GM18907 (cell line): ENCODE results near the gene PTPRM.

Experiments used
- ATAC-seq: cut with Tn5 transposase; IDR thresholded peaks from one replicate; pipeline ENCODE4 v1.9.1; 2021; ENCODE audit warnings: mild to moderate bottlenecking, moderate library complexity; ENCODE audit not compliant: unreplicated experiment

Gene PTPRM

GRCh38 chr18:7566567-7567473, at the start of gene PTPRM:
Gene PTPRM, plus strand, starts transcription at chr18:7567316. Its CDS starts 503 bp downstream, at chr18:7567819.
- ATAC-seq, result peak; percentile 96

DNA sequence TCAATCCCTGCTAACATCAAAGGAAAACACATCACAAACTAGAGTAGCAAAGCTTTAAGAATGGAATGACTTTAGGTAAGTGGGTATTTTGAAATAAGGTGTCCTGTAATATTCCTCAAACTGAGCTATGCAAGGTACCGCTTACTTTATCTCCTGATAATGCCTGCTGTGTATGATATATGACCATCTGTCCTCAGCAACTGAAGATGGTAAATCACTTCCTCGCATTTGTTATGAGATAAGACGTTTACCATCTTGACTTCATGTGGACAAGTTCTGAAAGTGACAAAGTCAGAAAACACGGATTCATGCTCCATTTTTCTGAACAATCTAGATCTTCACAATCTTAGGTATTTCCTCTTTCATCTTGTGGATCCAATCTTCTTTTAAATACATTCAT, 49.3 kb upstream of the PTPRM start:
- no peak for ATAC-seq

GRCh38 chr18:7520200-7520785, 46.8 kb upstream of the PTPRM start:
- ATAC-seq, result no peak

GRCh38 chr18:7521226-7521856, 45.8 kb upstream of the PTPRM start:
- ATAC-seq, result no peak

DNA sequence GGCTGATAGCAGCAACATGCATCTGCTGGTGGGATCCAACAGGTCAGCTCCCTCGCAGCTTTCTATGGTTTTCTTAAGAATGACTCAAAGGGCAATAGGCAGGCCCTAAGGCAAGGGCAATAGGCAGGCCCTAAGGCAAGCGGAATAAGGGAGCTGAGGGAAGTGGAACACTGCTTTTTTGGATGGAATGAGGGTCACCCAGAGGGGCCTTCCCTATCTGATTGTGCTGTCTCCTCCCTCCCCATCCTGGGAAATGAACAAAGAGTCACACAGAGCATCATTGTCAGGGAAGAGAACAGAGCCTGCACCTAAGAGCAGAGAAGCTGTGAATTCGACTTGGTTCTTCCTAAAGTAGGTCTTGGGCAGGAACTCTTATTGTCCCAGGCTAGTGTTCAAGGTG, 43.3 kb upstream of the PTPRM start:
- no peak for ATAC-seq

- ATAC-seq, result no peak
These were observed 42.3 kb upstream of the PTPRM start for GRCh38 chr18:7524786-7525185.

- no peak for ATAC-seq
These were observed 34.2 kb upstream of the PTPRM start for GRCh38 chr18:7532942-7533341.

- no peak for ATAC-seq
These were observed 31.5 kb upstream of the PTPRM start for GRCh38 chr18:7535436-7536205.

DNA sequence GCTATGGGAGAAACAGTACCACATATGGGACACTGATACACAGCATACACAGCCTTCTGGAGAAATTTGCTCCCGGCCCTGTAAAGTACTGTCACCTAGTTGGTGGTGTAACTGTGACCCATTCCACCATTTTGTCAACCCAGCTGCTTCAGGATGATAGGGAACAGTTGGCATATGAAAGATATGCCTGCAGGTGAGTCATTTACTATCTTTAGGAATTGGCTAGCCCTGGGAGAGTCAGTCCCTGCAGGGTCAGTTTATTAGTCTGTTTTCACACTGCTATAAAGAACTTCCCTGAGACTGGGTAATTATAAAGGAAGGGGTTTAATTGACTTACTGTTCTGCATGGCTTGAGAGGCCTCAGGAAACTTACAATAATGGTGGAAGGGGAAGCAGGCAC, 30.0 kb upstream of the PTPRM start:
- no peak for ATAC-seq

DNA sequence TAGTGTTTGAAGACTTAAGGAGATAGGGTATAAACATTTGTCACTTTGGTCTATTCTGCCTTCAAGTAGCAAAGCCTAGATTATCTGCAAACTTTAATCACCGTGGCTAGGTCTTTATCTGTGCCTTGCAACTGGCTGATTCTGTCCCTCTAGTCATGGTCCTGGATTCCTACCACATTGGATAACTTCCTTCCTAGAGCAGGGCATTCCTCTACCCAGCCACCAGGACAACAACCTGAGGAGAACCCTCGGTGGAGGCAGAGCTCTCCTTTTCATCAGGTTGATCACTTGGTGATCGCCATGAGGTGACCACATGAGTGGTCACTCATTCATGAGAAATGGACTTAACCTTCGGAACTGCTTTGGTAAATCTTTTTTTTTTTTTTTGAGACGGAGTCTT, 25.3 kb upstream of the PTPRM start:
- ATAC-seq, result no peak

GRCh38 chr18:7544686-7545085, 22.4 kb upstream of the PTPRM start:
- ATAC-seq, result no peak

DNA sequence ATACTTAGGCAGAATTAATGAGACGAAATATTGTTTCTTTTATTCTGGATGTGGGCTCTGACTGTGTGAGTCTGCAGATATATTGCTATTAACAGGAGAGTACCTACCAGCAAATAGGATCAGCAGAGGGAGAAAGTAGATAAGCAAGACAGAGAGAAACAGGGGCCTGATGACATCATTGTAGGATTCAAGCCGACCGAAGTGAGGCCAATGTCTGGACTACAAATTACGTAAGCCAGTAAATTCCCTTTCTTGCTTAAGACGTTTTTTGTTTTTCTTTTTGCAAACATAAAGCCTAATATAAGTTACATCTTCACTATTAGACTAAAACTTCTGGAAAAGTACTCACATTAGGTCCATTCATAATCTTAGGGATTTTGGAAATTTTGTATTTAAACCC, 21.4 kb upstream of the PTPRM start:
- no peak for ATAC-seq

DNA sequence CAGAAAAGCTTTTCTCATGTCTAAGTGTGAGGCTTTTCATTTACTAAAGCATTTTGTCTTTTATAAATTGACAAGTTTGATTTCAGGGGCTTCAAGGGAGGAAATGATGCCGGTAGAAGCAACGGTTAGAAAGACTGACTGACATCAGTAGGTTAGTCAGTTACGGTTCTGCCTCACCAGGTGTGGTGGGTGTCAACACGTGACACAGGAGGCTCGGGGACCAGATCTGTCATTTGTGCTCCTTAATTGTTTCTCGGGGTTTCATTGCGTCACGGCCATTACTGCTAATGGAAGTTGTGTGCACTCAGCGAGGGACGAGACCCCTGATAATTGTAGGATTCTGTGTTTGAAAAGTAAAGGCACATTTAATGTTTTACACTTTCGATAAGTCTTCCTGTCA, 18.9 kb upstream of the PTPRM start:
- ATAC-seq, result no peak

DNA sequence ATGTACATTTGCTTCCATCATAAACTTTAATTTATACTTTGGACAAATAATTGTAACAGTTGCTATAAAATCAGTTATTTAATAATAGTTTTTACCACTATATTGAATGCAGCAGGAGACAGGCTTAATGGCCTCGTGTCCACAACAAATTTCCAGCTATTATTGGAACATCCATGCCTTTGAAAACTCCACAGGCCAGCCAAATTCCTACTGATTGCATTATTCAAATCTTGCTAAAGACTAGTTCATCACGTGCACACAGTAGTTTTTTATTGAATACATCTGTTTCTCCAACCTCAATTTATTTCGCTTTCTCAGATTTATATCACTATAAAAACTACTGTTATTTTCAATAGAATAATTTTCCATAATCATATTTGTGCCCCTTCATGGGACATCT, 18.4 kb upstream of the PTPRM start:
- ATAC-seq, result no peak

GRCh38 chr18:7557973-7558372, 9.1 kb upstream of the PTPRM start:
- no peak for ATAC-seq

- ATAC-seq, result no peak
These were observed 8.3 kb upstream of the PTPRM start for GRCh38 chr18:7558769-7559168.

DNA sequence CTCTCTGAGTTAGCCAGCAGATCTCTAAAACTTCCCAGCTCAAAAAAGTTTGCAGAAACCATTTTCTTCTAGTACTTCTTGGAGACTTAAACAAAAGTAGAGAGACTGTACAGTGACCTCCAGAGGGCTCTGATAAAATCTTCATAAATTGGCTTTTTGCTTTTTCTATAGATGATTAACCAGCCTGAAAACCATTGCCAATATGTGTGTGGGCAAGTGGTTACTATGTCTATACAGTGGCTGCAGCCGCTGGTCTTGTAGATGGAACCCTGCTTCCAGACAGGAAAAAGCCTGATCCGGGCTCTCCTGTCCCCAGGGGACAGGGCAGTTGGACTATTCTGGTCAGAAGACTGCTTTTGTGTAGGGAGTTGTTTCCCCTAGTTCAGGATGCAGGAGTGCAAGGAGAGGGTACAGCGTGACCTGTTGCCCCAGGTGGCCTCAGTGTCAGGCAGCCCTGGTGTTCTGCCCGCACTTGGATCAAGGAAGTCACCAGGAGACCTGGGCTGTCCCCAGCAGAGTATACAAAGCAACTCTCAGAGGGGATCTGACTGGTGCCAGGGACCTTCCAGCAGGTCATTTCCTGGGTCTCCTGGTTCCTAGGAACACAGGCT, 7.3 kb upstream of the PTPRM start:
- ATAC-seq, result no peak

- ATAC-seq, result no peak
These were observed 5.1 kb upstream of the PTPRM start for GRCh38 chr18:7561909-7562460.

DNA sequence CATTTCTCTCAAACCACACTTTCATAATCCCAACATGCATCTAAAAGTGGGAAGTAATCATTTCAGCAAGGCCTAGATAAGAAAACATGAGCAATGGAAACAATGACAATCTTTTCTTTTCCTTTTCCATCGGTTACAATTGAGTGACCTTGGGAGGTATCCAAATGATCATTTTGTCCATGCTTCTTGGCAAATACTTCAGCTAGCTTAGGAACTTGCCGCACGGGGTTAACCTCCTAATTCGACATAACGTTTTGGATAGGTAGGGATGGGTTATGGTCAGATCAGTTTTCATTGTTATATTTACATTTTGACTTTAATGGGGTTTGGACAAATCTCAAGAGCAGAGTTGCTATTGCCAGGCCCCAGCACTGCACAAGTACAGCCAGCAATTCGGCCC, 4.6 kb upstream of the PTPRM start:
- no peak for ATAC-seq

- no peak for ATAC-seq
These were observed 1.4 kb upstream of the PTPRM start for GRCh38 chr18:7565677-7566076.

GRCh38 chr18:7566244-7566566, 911 bp upstream of the PTPRM start:
- ATAC-seq, result no peak
